SK-N-SH (cell line): ENCODE measurements around the gene GPATCH1. TPM values are rescaled to one million over a fixed set of nuclear protein-coding genes. Genes with fewer than 3 reads are reported as not detected.

Source experiments
- CTCF ChIA-PET: fragments of 300-600, 350-600 bp; formaldehyde crosslinking; extraction: SDS; loops from one replicate; lab custom pipeline; 2021; lab: Yijun Ruan, JAX
- POLR2A ChIA-PET: fragments of 350-600 bp; sonication (Branson Sonifier 250); formaldehyde crosslinking; extraction: SDS; loops from one replicate; lab custom pipeline; 2020; ENCODE audit warnings: antibody characterized with exemption, inconsistent platforms; lab: Yijun Ruan, JAX
- DNase-seq: peaks from one replicate; pipeline ENCODE4 v3.0.0; 2012
- H2AFZ ChIP-seq: fragments of 200-600 bp; sonication (generic); 2 replicates; pipeline ENCODE4 v1.8.1; 2016; ENCODE audit warnings: antibody characterized with exemption, mild to moderate bottlenecking, low read depth
- H3F3A ChIP-seq: fragments of 200-600 bp; sonication (generic); replicated peaks from 2 replicates; pipeline ENCODE3; 2016; ENCODE audit warnings: antibody characterized with exemption, mild to moderate bottlenecking; ENCODE audit not compliant: insufficient read depth
- H3K27ac ChIP-seq, 2 experiments: fragments of 200-500 bp in 1 of 2; fragments of 200-600 bp in 1 of 2; sonication (Bioruptor generic) in 1 of 2; sonication (generic), shearing (Covaris generic) in 1 of 2; 2 replicates each; pipeline versions ENCODE4 v1.5.1 to v1.6.1; 2014 to 2016; ENCODE audit warnings: low read depth in 2 of 2, inconsistent platforms in 1 of 2, low read length in 1 of 2, mild to moderate bottlenecking in 1 of 2, mixed read lengths in 1 of 2
- H3K27me3 ChIP-seq: fragments of 200-600 bp; sonication (generic), shearing (Covaris generic); 2 replicates; pipeline ENCODE4 v1.6.1; 2016; ENCODE audit warnings: mixed run types; ENCODE audit not compliant: insufficient read depth
- H3K36me3 ChIP-seq, 2 experiments: fragments of 200-500 bp in 1 of 2; fragments of 200-600 bp in 1 of 2; sonication (Bioruptor generic) in 1 of 2; sonication (generic) in 1 of 2; replicated peaks in 1 of 2; 2 replicates each; pipeline versions ENCODE3 to v1.5.1; 2014 to 2016; ENCODE audit warnings: low read length in 1 of 2, mild to moderate bottlenecking in 1 of 2; ENCODE audit not compliant: insufficient read depth in 2 of 2, control insufficient read depth in 1 of 2
- H3K4me1 ChIP-seq, 2 experiments: fragments of 200-500 bp in 1 of 2; fragments of 200-600 bp in 1 of 2; sonication (Bioruptor generic) in 1 of 2; sonication (generic), shearing (Covaris generic) in 1 of 2; 2 replicates each; pipeline versions ENCODE4 v1.5.1 to v1.6.1; 2014 to 2016; ENCODE audit warnings: low read depth in 1 of 2, low read length in 1 of 2, mixed run types in 1 of 2; ENCODE audit not compliant: insufficient read depth in 2 of 2, control insufficient read depth in 1 of 2
- H3K4me2 ChIP-seq: fragments of 200-600 bp; sonication (generic), shearing (Covaris generic); 2 replicates; pipeline ENCODE4 v1.6.1; 2017; ENCODE audit warnings: mixed run types
- H3K4me3 ChIP-seq, 2 experiments: fragments of 200-500 bp in 1 of 2; fragments of 200-600 bp in 1 of 2; sonication (Bioruptor generic) in 1 of 2; sonication (generic), shearing (Covaris generic) in 1 of 2; 2 replicates each; pipeline versions ENCODE4 v1.5.1 to v1.8.1; 2014 to 2016; ENCODE audit warnings: low read depth in 2 of 2, inconsistent platforms in 1 of 2, low read length in 1 of 2, mild to moderate bottlenecking in 1 of 2, mixed read lengths in 1 of 2, moderate library complexity in 1 of 2
- H3K79me2 ChIP-seq: fragments of 200-600 bp; sonication (generic); 2 replicates; pipeline ENCODE4 v1.8.1; 2017; ENCODE audit warnings: mild to moderate bottlenecking; ENCODE audit not compliant: insufficient read depth
- H3K9ac ChIP-seq: fragments of 200-600 bp; sonication (generic); 2 replicates; pipeline ENCODE4 v1.6.1; 2017; ENCODE audit warnings: mixed run types
- H3K9me2 ChIP-seq: fragments of 200-600 bp; sonication (generic); 2 replicates; pipeline ENCODE4 v1.6.1; 2017; ENCODE audit warnings: mixed run types
- H3K9me3 ChIP-seq: fragments of 200-600 bp; sonication (generic); 2 replicates; pipeline ENCODE4 v1.6.1; 2017; ENCODE audit warnings: mixed run types, mild to moderate bottlenecking, moderate library complexity
- H4K20me1 ChIP-seq: fragments of 200-600 bp; sonication (generic); 2 replicates; pipeline ENCODE4 v1.6.1; 2017; ENCODE audit warnings: mild to moderate bottlenecking, mixed run types; ENCODE audit not compliant: insufficient read depth
- ELF1 ChIP-seq: IDR thresholded peaks from 2 replicates; pipeline ENCODE4 v1.4.0; 2012
- EZH2phosphoT487 ChIP-seq: fragments of 200-600 bp; sonication (generic); IDR thresholded peaks from 2 replicates; pipeline ENCODE4 v1.6.1; 2017; ENCODE audit warnings: low read depth, mixed run types, mild to moderate bottlenecking, antibody characterized with exemption, moderate library complexity, borderline replicate concordance
- GATA2 ChIP-seq: sonication (generic); formaldehyde crosslinking; IDR thresholded peaks from 2 replicates; pipeline ENCODE4 v1.5.0; 2020; ENCODE audit warnings: mild to moderate bottlenecking, missing genetic modification reagents
- JUND ChIP-seq: IDR thresholded peaks from 2 replicates; pipeline ENCODE4 v1.4.0; 2012
- MXI1 ChIP-seq: IDR thresholded peaks from 2 replicates; pipeline ENCODE4 v1.6.1; 2012; ENCODE audit warnings: mild to moderate bottlenecking, low read depth, low read length, improper control_type of control experiment
- NFIC ChIP-seq: IDR thresholded peaks from 2 replicates; pipeline ENCODE4 v1.4.0; 2012; ENCODE audit warnings: borderline replicate concordance
- RAD21 ChIP-seq: IDR thresholded peaks from 2 replicates; pipeline ENCODE4 v1.6.1; 2012; ENCODE audit warnings: mild to moderate bottlenecking, low read length
- SMC3 ChIP-seq: IDR thresholded peaks from 2 replicates; pipeline ENCODE4 v1.6.1; 2012; ENCODE audit warnings: low read depth, low read length, improper control_type of control experiment
- TAF1 ChIP-seq: IDR thresholded peaks from 2 replicates; pipeline ENCODE4 v1.6.1; 2012; ENCODE audit warnings: low read depth, mild to moderate bottlenecking, low read length, moderate library complexity, borderline replicate concordance
- TCF12 ChIP-seq: IDR thresholded peaks from 2 replicates; pipeline ENCODE4 v1.4.0; 2012
- USF1 ChIP-seq: IDR thresholded peaks from 2 replicates; pipeline ENCODE4 v1.4.0; 2012; ENCODE audit warnings: low read depth, borderline replicate concordance
- USF2 ChIP-seq: fragments of 150-350 bp; IDR thresholded peaks from 2 replicates; pipeline ENCODE4 v1.6.1; 2017; ENCODE audit warnings: antibody characterized with exemption, low read length, low read depth, borderline replicate concordance
- ZBTB33 ChIP-seq: IDR thresholded peaks from 2 replicates; pipeline ENCODE4 v1.4.0; 2012; ENCODE audit warnings: low read depth, borderline replicate concordance
- WGBS: methylation state at CpG from one replicate; pipeline ENCODE4 v1.1.6; 2017; ENCODE audit warnings: low lambda C conversion rate; 5-methylcytosine and 5-hydroxymethylcytosine counted together
- polyA plus RNA-seq, 3 experiments: library from polyadenylated mRNA; depleted of rRNA; stranded (reverse); fragments of >200 nt; gene quantifications; 2 replicates each; pipeline ENCODE4 v1.2.3, GENCODE V29; 2012

GPATCH1 gene
- polyA plus RNA-seq, 1 of the 3 experiments (the other 2 are of a cell fraction): 5.9 TPM

- TF ChIP-seq USF1 (no peak), TCF12 (no peak), ZBTB33 (no peak), NFIC (no peak), TAF1 (no peak), JUND (no peak), ELF1 (no peak), RAD21 (no peak), GATA2 (CRISPR knock-in tag) (no peak)
Measured at GRCh38 chr19:33047422-33047821, 33.6 kb upstream of the GPATCH1 start (continued).

GRCh38 chr19:33048806-33049676, 31.9 kb upstream of the GPATCH1 start:
- ChIA-PET CTCF (no interaction called here), POLR2A (no interaction called here)
- Histone ChIP-seq H2AFZ (no peak overlapping the region), H3F3A (no peaks in the 10 kb centered on the region), H3K27me3 (no peaks in the 10 kb centered on the region), H3K27ac (no peak overlapping the region), H3K36me3 (no peaks in the 10 kb centered on the region), H3K9me3 (no peaks in the 10 kb centered on the region), H3K79me2 (no peaks in the 10 kb centered on the region), H3K9me2 (no peaks in the 10 kb centered on the region), H4K20me1 (no peaks in the 10 kb centered on the region), H3K4me1 (no peaks in the 10 kb centered on the region), H3K4me2 (no peak overlapping the region), H3K4me3 (no peak overlapping the region), H3K9ac (no peak overlapping the region)
- TF ChIP-seq ZBTB33: no peak
- no peak for TF ChIP-seq EZH2phosphoT487
- no peak for TF ChIP-seq USF2
- no peak for TF ChIP-seq MXI1
- no peak for TF ChIP-seq SMC3
- WGBS: 85% methylated on average over 14 of the region's 15 CpGs
- DNase-seq: no peak
